HG02642 (cell line): ENCODE data around the gene CSRP1.
A peak's percentile ranks its signal among the peaks of the same experiment; 100 is the strongest.
"Not testable (repeated sequence)": the region's sequence is repeated elsewhere in the genome, so short reads cannot be mapped to it uniquely, and the experiment has no call there.

Experiments
- ATAC-seq: cut with Tn5 transposase; IDR thresholded peaks from one replicate; pipeline ENCODE4 v1.9.1; 2021; ENCODE audit warnings: mild to moderate bottlenecking; ENCODE audit not compliant: unreplicated experiment, poor library complexity

Gene CSRP1

DNA sequence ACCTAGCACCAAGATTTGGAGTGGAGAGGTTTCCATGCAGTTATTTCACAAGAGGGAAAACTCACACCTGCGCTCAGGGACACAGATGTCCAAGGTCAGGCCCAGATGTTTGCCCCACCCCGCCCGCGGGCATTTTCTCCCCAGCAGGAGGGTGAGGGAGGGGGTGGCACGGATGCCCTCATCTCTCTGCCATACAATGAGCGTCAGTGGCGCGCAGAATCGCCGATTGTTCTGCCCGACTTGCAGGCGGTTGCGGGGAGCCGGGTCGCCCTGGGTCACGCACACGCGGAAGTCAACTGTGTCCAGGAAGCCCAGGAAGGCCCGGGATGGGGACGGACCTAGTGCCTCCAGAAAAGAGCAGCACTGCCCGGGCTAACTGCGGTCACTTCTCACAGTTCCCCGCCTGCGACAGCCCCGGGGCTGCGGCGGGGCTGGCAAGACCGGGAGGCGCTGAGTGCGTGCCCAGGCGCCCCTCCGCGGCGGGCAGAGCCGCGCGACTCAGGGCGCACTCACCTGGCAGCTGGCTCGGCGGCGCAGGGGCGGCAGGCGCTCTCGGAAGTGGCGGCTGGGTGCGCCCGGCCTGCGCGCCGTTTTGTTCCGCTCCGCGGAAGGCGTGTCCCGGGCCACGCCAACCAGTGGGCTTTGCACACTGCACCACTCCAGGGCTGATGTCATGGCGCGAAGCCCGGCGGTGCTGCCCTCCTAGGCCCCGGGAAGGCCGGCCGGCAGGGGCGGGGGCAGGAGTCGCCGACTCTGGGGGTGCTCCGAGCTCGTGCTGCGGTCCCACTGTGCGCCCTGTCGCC, at the start of gene CSRP1:
CSRP1 (minus strand) TSS at position 567 of the 803 bp plus-strand sequence. CDS start 10,820 bp downstream, outside the sequence.
- ATAC-seq, result peak; percentile 89

DNA sequence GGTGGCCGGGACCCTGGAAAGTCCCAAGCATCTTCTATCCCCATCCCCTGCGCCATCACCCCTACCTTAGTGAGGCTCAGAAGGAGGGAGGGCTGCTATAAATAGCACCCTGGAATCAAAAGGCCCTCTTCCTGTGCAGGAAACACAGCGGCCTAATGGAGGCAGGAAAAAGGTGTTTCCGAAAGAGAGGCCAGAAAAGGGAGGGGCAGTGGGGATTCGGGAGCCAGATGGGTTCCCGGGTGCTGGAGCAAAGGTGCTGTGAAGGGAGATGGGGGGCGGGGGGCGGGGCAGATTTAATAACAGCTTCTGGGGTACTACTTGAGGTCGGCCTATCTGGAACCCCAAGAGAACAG, 48.6 kb upstream of the CSRP1 start:
- ATAC-seq, result no peak

DNA sequence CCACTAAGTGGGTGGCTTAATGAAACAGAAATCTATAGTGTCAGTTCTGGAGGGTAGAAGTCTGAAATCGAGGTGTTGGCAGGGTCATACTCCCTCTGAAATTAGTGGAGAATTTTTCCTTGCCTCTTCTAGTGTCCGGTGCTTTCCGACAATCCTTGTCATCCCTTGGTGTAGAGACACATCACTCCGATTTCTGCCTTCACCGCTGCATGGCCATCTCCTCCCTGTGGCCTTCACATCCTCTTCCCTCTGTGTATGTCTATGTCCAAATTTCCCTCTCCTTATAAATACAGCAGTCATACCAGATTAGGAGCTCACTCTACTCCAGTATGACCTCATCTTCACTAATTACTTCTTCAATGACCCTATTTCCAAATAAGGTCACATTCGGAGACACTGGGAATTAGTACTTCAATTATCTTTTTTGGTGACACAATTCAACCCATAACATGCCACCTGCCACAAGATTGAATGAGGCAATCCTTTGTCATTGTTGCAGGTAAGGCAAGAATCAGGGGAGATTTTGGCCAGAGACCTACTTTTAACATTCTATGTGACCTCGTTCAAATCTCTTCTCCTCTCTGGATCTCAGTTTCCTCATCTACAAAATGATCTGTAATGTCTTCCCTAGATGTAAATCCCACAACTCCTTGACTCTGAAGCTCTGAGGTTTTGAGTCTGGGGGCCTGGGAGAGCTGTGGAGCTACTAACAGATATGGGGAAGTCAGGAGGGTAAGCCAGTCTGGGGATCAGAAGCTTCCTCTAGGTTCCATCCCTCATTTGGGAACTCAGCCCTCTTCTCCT, 48.1 kb upstream of the CSRP1 start:
- ATAC-seq, result no peak

- no peak for ATAC-seq
These were observed 47.3 kb upstream of the CSRP1 start for GRCh38 chr1:201554190-201554600.

DNA sequence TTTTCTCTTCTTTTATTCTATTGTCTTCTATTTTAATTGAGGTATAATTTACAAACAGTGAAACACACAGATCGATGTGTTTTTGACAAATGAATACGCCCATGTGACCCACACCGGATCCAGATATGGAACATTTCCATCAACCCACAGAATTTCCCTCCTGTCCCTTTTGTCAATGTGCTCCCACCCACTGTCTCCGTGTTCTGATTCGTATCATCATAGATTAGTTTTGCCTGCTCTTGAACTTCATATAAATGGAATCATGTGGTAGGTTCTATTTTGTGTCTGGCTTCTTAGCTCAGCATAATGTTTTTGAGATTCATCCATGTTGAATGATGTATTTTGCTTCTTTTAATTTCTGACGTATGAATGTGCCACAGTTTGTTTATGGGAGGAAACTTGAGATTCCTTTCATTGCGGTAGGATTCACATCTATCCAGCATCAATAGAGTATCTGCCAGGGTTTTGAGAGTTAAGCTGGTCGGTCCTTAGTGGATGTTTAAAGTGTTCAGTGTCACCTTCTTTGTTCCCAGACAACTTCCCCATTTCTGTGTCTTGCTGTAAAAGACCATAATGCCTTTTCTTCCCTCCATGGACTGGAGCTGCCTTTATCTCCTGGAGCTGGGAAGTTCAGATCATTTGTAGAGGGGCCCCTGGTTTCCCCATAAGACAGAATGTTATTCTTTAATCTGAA, 46.7 kb upstream of the CSRP1 start:
- ATAC-seq, result no peak

DNA sequence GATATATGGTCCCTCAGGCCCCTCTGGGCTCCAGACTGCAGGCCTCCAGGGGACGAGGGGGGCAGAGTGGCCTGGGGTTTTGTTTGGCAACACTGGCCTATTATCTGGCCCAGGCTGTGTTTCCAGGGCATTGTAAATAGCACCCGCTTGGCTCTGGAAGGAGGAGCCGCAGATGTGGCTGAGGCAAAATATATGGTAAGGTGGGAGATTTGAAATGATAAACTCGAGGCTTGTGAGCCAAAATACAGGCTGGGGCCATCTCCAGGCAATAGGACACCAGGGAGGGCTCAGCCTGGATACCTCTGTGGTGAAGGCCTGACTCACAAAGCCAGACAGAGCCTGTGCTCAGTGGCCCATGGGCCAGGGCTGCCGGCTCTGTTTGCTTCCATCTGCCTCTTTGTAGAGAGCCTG, 46.0 kb upstream of the CSRP1 start:
- no peak for ATAC-seq

GRCh38 chr1:201551877-201552731, 45.2 kb upstream of the CSRP1 start:
- no peak for ATAC-seq

- no peak for ATAC-seq
These were observed 44.2 kb upstream of the CSRP1 start for GRCh38 chr1:201551096-201551495.

DNA sequence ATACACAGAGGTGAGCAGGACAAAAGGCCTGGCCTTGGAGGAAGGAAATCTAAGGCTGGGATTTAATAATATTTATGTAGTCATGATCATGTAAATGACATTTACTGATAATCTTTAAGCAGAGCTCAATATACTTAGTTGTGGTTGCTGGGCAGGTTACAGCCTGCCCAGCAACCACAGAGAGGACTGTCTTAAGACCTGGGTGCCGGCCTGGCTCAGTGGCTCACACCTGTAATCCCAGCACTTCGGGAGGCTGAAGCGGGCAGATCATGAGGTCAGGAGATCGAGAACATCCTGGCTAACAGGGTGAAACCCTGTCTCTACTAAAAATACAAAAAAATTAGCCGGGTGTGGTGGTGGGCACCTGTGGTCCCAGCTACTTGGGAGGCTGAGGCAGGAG, 42.6 kb upstream of the CSRP1 start:
- not testable (repeated sequence) for ATAC-seq

GRCh38 chr1:201545851-201546492, 39.0 kb upstream of the CSRP1 start:
- no peak for ATAC-seq

GRCh38 chr1:201544710-201545109, 37.8 kb upstream of the CSRP1 start:
- ATAC-seq, result no peak

- no peak for ATAC-seq
These were observed 37.1 kb upstream of the CSRP1 start for GRCh38 chr1:201543871-201544642.

DNA sequence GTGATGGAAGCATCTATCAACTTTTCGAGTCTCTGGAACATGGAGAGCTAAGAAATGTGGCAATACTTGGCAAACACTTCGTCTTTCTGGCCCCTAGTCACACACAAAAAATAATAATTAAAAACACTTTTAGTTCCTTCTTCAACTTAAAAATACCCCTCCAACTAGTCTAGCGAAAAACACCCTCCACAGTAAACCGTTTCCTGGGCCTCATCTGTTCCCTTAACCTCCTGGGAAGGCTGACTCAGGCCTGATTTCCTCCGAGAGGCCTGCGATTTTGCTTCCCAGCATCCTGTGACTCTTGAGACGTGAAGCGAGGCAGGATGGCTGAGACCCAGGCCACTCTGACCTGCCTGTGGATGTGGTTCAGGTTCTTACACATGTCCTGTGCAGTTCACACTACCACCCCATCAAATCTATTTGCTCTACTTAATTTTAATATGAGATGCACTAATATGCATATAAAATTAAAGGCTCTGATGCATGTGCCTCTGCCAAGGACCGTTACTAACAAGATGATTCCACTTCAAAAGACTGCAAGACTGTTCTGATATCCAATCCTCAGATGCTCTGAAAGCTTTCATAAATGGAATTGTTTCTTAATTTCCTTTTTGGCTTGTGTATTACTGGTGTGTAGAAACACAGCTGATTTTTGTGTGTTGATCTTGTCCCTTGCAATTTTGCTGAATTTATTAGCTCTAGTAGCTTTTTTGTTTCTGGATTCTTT, 35.5 kb upstream of the CSRP1 start:
- ATAC-seq, result no peak

DNA sequence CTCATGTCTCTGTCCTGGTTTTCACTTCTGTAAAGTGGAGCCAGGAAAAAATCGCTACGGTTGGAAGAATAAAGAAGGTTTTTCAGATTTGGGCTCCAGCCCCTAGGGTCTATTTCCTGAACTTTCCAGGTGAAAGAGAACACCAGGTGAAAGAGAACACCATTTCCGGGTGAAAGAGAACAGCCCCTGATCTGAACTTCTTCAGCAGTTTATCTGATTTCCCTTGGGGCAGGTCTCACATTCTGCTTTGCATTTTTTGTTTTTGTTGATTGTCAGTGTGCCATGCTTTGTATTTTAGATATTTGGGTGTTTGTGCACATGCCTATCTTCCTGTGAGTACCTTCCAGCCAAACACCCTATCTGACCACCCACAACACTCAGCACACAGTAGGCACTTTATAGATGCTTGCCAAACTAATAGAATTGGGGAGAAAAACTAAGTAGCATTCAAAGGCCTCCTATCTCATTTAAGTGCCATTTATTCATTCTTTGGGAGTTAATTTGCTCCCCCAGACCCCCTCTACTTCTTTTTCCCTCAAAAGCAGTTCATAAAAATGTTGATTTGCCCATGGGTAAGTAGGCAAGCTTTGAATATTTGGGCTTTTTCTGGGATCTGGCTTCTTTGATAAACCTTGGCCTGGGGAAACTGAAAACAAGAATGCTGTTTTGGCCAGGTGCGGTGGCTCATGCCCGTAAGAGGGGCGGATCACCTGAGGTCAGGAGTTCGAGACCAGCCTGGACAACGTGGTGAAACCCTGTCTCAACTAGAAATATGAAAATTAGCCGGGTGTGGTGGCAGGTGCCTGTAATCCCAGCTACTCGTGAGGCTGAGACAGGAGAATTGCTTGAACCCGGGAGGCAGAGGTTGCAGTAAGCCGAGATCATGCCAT, 34.2 kb upstream of the CSRP1 start:
- no peak for ATAC-seq

DNA sequence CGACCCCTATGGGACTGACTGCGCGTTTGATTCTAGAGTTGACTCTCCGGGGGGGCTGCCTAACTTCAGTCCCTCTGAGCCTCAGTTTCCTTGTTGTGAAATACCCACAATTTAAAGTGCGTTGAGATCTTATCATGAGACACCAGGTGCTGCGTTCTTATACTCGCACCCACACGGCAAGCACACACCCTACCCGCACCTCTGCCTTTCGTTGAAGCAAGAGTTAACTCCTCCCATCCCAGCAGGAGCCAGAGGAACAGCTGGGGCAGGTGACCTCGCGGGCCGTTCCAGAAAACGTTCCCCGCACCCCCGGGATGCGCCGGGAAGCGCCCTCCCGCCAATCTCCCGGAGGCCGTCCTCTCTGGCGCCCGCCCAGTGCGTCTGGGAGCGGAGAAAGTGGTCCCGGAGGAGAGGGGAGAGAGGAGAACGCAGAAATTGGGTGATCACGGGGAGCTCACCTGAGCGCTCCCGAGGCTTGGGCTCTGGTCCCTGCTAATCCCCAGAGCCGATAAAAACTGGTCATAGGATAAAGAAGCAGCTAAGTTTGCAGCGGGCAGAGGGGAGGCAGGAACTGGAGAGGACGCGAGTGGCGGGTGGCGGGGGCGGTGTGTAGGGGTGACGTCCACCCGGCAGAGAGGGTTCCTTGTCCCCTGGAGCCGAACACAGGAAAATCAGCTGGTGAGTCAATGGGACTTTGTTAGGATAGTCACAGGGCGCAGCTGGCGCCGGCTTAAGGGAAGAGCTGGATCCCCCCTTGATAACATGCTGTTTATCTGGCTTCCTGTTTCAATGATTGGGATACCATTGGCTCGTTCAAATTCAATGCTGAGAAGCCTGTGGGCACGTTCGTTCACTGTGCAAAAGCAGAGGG, 32.9 kb upstream of the CSRP1 start:
- no peak for ATAC-seq
